M059J (cell line): Measurements from ENCODE around the gene TGFB2. TPM values are rescaled to one million over a fixed set of nuclear protein-coding genes. Genes with fewer than 3 reads are reported as not detected.

Experiments
- DNase-seq: peaks from one replicate; pipeline ENCODE4 v3.0.0-alpha.2; 2012; ENCODE audit warnings: low read depth
- total RNA-seq: library from RNA; depleted of rRNA; stranded (reverse); fragments of >200 nt; shearing (Covaris generic); gene quantifications from 2 replicates; pipeline ENCODE4 v1.2.3, GENCODE V29; 2014

The TGFB2 gene
- total RNA-seq, 1 experiment from 2014 or later = 74.2 TPM

DNA sequence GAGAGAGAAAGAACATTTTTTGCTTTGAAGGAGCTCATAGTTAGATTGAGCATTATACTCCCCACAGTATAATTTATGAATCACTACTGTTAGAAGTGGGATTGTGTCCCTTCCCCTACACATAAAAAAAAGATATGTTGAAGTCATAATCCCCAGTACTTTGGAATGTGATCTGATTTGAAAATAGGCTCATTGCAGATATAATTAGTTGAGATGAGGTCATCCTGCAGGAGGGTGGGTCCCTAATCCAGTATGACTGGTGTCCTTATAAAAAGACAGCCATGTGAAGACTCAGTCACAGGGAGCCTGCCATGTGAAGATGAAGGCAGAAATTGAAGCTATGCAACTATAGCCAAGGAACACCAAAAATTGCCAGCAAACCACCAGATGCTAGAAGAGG lies 76.4 kb downstream of the TGFB2 start:
- peak; percentile 56 for DNase-seq

DNA sequence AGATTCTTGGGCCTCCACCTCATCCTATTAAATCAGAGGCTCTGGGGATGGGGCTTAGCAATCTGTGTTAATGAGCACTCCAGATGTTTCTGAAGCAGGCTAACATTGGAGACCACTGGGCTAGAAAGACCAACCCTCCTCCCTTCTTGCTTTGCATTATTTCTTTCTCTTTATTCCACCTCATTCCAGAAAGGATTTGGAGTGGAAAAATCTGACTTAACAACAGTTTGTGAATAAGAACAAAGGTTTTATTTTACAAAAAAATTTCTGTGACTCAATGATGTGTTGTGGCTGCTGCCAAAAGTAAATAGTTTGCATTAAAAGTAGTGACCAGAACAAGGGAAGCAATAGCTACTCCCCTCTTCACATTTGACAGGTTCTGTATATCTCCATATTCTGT lies 79.4 kb downstream of the TGFB2 start:
- peak; percentile 53 for DNase-seq

DNA sequence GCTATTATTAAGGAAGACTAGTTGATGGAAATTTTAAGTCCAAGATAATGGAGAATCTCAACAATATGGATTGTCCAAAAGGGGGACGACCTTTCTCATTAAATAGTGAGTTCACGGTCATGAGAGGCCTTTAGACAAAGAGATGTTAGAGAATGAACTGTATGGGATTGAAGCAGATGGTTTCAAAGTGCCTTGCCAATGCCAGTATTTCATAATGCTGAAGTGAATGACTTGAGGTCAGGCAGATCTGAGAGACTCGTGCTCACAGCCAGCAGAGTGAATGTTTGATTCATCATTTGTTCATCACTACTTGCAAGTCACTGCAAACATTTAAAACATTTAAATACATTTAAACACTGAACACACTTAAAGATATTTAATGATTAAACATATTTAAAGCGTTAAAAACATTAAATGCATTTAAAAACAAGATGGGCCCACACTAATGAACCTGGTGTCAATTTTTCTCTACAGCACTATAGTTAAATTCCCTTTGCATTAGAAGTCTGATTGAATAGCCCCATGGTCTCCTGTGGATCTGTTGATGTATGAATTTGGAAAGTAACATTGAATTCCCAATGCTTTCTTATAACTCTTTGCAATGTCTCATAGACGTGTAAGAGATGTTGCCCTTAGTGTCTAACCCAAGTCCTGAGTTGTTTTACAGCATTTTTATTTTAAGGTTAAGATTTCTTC lies 80.7 kb downstream of the TGFB2 start:
- peak; percentile 74 for DNase-seq

DNA sequence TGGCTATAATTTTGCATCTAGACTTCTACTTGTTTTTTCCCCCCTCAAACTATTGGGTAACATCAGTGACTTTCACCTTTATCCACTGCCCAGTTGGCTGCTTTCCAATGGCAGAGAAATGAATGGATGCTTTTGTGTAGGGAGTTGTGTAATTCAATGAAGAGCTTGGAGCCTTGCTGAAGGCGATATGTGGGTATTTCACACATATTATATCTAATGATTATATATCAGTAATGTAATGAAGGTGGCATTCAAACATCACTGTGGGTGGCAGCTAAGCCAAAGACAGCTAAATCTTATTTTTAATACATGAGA lies 81.2 kb downstream of the TGFB2 start:
- DNase-seq = peak; percentile 70

DNA sequence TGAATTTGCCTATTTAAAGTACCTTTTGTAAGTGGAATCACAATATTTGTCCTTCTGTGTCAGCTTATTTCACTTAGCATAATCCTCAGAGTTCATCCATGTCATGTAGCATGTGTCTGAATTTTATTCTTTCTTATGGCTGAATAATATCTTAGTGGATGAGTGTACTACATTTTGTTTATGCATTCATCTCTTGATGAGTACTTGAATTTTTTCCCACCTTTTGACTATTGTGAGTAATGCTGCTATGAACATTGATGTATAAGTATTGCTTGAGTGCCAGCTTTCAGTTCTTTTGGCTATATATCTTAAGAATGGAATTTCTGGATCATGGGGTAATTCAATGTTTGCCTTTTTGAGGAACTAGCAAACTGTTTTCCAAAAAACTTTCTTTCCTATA lies 84.2 kb downstream of the TGFB2 start:
- DNase-seq = no peak

DNA sequence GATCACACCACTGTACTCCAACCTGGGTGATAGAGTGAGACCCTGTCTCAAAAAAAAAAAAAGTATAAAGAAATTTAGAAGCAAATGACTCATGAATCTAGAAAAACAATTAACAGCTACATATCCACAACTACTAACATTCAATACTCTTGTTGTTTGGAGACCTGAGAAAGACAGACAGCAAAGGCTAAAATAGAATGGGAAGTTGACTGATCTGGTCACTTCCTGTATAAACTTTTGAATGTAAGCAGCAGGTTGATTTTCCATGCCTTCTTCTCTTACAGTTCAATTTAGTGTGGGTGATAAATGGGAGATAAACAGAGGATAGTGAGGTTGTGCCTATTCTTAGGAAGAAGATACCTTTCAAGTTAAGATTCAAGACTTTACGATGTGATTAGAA lies 85.2 kb downstream of the TGFB2 start:
- no peak for DNase-seq

DNA sequence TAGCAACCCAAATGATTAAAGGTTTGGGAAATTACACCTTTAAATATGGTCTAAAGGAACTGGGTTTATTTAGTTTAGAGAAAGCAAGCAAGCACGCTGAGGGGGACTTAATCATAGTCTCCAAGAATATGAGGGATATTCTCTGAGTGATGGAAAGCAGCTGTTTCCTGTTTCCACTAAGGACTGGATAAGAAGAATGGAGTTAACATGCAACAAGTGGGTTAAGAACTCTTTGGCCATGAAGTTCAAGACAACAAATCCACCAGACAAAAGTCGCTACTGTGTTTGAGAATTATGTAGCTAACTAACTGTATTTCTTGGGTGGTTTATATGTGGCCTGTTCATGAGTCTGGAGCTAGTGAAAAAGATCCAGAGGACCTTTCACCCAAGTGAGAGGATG lies 85.7 kb downstream of the TGFB2 start:
- no peak for DNase-seq

DNA sequence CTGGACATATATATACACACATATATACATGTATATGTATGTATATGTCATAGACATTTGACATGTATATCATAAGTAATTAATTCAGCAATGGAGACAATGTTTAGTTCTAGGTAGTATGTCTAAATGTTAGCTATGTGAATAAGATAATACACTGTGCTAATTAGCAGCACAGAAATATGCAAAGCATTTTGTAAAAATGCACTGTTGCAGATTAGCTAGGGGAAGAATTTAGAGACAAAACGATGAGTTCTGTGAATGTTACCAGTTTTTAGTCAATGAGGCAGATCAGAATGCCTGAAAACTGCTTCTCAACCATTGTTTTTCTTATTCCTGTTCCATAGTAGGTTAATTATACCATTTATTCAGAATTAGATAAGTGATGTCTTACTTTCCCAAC lies 86.3 kb downstream of the TGFB2 start:
- DNase-seq = no peak

DNA sequence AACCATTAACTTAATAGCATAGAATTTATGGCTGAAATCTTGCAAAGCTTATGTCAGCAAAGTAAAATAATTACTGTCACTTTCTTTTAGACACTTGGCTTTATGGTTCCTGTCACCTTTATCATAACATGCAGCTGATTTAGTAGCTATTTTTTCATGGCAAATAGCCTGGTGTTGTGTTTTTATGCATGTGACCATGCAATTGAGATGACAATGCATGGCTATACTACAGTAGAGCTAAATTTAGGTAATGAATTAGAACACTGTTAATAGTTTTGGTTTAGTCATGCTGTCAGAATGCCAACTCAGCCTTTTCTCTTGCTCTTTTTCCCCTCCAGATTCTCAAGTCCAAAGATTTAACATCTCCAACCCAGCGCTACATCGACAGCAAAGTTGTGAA lies 88.6 kb downstream of the TGFB2 start:
- peak; percentile 49 for DNase-seq

DNA sequence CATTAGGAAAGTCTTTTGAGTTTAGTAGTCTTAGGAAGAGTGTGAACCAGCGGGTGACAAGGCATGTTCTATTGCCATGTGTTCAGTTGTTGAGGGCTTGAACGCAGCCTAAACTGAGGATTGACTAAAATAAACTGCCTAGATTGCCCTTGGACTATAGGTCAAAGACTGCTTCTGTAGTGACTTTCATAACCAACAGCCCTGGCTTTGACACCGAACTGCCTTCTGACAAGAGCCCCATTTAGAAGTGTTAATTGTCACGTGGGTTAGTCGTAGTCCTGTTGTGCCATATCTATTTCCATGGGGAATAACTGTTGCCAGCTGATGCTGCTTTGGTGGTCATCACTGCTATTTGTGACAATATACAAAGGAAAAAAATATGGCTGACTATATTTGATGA lies 90.4 kb downstream of the TGFB2 start:
- no peak for DNase-seq

DNA sequence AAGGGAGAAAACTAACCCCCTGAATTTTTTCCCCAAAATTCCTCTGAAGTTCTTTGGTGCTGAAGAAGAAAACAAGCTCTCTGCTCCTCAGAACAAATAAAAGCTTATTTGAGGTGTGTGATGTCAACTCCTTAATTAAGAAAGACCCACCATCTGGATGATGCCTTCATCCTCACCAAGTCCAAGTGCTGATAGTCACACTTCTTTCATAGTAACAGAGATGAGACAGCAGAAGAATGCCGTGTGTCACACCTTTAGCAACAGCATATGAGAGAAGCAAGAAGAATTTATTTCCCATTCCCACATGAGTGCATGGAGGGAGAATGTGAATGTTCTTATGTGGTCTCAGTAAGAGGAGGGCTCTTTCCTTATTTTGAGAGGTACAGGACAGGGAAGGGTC lies 91.2 kb downstream of the TGFB2 start:
- no peak for DNase-seq

DNA sequence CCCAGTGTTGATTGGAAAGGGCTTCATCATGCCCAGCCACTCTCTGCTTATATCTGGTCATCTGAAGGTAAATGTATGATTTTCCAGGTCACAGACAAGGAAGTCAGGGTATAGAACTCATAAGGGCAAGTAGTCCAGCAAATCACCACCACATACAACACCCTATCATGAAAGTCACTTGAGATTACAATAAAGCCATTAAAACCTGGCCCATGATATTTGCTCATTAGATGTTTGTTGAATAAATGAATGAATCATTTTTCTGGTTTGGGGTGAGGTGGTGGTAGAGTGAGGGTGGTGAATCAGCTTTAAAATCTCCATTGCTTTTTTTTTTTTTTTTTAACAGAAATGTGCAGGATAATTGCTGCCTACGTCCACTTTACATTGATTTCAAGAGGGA lies 91.9 kb downstream of the TGFB2 start:
- no peak for DNase-seq

DNA sequence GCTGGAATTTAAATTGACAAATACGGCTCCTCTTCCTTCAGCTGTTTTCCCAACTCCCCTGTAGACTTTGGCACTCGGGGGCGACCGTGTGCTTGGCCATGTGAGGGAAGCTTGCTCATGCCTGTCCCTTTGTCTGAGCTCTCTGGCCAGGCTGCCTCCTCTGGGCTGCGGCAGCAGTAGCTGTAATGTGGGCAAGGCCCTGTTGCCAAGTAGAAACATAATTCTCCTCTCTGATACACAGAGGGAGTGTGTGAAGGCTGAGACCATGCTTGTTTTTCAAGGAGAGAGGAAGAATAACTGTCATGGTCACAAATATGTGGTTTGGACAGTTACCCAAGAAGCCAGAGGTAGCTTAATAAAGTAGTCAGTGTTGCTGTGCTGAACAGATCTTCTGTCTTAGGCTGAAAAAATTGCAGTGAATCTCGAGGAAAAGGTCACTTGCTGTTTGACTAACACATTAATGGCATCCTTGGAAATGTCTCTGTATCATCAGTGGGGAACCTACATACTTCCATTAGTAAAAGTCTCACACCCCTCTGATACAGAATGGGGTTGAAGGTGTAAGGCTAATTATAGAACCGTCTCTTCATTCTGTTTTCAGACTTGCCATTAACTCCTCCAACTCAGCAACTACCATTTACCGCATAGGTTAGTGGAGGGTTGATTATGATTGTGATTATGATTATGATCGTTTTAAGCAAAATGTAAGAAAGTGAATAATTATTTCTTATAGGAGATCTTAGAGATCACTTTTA lies 94.6 kb downstream of the TGFB2 start:
- DNase-seq = peak; percentile 51

DNA sequence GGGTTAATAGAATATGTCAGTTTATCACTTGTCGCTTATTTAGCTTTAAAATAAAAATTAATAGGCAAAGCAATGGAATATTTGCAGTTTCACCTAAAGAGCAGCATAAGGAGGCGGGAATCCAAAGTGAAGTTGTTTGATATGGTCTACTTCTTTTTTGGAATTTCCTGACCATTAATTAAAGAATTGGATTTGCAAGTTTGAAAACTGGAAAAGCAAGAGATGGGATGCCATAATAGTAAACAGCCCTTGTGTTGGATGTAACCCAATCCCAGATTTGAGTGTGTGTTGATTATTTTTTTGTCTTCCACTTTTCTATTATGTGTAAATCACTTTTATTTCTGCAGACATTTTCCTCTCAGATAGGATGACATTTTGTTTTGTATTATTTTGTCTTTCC lies 98.1 kb downstream of the TGFB2 start:
- DNase-seq = no peak

DNA sequence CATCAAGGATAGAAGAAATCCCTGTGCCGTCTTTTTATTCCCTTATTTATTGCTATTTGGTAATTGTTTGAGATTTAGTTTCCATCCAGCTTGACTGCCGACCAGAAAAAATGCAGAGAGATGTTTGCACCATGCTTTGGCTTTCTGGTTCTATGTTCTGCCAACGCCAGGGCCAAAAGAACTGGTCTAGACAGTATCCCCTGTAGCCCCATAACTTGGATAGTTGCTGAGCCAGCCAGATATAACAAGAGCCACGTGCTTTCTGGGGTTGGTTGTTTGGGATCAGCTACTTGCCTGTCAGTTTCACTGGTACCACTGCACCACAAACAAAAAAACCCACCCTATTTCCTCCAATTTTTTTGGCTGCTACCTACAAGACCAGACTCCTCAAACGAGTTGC lies 99.0 kb downstream of the TGFB2 start:
- no peak for DNase-seq

DNA sequence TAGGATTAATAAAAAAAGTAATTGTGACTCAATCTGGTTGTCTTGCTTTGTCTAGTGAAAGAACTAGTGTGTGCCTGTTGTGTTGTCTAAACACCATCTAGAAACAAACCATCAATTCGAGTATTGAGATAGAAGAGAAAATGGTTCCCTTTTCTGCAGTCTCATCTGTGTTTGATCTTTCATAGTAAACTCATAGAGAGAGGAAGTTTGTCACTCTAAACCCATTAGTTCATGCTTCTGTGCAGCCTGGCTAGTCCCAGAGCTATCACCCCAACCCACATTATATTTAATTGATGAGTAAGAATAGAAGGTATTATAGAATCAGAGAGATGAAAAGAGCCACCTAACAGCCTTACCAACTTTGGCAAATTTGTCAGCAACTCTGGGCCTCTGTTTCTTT lies 99.5 kb downstream of the TGFB2 start:
- no peak for DNase-seq

DNA sequence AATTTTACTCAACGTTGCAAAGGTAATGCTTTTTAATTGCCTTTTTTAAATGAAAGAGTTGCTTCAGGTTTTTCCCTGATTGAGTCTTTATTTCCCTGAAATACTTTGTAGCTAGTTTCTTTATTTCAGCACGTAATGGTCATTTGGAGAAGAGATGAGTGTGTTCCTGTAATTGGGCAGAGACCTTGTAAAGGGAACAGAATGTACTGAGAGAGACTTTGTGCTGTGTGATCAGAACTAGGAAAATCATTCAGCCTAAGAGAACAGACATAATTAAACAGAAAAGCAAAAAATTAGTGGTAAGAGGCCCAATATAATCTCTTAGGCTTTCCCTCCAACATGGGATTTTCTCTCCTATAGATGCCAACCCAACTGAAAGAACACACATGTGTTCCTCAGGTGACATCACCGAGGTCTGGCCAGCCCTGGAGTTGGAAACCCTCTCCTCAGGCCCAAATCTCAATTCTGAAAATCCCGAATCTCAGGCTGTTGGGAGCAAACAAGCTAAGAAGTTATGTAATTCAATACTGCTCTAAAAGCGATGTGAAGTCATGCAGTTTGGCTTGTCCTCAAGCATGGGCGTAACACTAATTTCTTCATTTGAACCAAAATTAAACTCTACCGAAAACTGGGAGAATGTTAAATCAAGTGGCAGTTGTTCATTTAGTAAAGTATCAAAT lies 102.0 kb downstream of the TGFB2 start:
- no peak for DNase-seq

DNA sequence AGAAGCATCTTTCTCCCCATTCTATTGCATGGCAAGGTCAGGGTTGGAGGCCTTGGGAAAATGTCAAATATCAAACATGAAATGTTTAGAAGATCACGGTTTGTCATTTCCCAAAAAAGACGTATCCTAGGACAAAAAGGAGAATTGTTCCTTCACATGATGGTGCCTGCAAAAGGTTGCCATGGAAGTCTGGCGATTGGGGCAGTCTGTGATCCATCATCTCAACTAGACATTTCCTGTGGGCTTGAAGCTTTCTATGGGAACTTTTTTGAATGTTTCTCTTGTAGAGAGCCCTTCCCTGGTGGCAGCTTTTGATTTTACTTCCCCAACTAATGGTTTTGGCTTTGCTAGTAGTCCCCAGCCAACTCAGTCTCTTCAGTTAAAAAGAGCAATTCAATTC lies 106.3 kb downstream of the TGFB2 start:
- DNase-seq = no peak

DNA sequence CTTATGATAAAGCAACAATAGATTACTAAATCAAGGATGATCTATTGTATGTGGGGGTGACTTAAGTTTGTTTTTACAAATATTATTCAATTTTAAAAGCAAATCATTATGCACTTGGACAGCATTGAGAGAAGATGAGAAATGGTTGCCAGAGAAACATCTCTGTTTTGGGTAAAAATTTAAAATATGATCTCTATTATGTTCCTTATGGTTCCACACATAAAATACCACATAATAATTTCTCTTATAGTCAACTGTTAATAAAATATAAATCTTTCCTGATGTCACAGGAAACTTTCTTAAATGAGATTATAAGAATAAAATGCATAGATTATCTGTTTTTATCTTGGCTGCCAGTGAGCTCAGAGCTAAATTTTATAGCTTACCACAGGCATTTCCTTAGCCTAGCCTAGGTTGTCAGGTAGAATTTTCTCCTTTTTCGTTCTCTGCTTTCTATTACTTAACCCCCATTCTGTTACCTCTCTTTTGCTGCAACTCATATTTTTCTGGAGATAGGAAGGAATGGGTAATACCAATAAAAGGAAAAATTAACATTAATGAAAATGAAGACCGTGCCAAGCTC lies 109.7 kb downstream of the TGFB2 start:
- peak; percentile 55 for DNase-seq

DNA sequence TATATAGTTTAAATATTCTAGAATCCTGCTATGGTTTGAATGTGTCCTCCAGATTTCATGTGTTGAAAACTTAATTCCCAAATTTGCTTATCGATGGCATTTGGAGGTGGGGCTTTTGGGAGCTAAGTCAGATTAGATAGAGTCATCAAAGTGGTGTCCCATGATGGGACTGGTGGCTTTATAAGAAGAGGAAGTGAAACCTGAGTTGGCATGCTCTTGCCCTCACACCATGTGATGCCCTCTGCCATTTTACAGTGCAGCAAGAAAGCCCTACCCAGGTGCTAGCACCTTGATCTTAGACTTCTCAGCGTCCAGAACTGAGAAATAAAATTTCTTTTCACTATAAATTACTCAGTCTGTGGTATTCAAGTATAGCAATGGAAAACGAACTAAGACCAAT lies 111.3 kb downstream of the TGFB2 start:
- no peak for DNase-seq

DNA sequence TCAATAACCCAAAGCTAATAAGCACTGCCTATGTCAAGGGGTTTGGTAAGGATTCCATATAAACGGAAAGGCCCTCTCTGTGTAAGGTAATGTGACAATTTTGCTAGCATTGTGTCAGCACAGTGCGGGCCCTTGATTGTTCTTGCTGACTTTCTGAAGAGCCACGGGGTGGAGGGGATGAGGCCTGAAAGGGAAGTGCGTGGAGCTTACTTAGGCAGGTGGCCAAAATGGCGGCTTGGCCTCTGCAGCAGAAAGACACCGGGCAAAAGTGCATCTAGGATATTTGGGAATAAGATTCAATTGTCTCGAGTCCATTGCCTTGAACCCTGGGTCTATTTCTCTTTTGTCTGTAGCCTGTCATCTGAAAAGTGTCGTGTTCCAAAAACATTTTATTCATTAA lies 114.3 kb downstream of the TGFB2 start:
- DNase-seq = peak; percentile 32

DNA sequence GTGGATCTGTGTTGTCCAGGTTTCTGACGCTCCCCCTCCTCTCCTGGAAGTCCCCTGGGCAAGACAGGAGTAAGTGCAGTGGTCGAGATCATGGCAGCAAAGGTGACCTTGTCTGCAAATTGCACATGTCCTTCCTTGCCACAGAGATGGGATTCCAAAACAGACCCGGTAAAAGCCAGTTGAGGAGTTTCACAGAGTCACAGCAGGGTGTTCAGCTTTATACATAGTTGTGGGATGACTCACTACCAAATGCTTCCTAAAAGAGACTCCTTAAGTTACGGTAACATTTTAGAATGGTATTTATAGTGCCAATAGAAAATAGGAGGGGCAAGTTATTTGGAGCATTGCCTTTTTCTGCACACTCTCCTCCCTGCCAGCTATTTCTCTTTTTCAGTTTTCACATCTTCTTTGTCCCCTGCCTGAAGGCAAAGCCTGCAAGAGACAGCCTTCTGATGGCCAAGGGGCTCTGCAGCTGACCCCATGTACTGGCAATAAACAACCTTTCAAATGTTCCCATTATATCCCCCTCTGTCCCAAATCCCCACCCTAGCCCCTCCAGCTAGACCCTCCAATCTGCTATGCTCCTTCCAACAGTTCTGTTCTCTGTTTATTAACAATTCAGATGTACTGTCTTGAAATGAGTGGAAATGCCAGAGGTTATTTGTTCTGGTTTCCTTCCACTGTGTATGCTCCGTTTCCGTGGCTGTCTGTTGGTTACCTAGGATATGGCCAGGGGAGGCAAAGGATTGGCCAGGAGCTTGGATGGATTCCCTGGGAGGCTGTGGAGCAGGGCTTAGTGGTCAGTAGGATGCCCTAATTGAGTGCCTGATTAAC lies 115.0 kb downstream of the TGFB2 start:
- peak; percentile 98 for DNase-seq
